Measurements from ENCODE around the gene EFCAB11. TPM values are rescaled to one million over a fixed set of nuclear protein-coding genes. Genes with fewer than 3 reads are reported as not detected.

The EFCAB11 gene
- total RNA-seq, 1 donor from 2014 or later = 9.9 TPM

GRCh38 chr14:89983375-89983774, 28.8 kb upstream of the EFCAB11 start:
- Mint-ChIP-seq H3K27ac (no peak overlapping the region), H3K4me3 (no peak overlapping the region), H3K27me3 (ENCODE audit: low read depth) (no peaks in the 10 kb centered on the region), H3K9me3 (no peaks in the 10 kb centered on the region), H3K36me3 (peaks cover 23% of the 10 kb centered on the region), H3K4me1 (no peaks in the 10 kb centered on the region)
- TF ChIP-seq CTCF (IDR thresholded peaks at IDR 0.05; ENCODE audit: unreplicated experiment) = no peak
- no peak for DNase-seq (ENCODE audit: low spot score in 2 of 2, unreplicated experiment in 2 of 2)

DNA sequence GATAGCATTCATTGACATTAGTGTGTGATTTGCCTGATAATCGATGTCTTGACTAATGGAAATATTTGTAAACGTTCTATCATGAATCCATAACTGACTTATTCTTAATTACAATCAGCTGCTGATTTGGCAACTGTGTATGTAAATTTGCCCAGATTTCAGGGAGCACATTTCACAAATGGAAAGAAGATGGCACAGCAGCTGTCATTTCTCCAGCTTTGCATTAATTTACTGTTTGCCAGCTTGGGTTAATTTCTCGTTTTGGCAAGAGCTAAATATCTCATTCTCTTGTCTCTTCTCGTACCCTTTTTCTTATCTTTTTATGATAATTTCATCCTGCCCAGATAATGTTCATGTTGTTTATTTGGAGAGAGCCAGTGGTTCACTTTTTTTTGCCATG, 24.1 kb upstream of the EFCAB11 start:
- no peaks in the 10 kb centered on the region for H3K4me1 Mint-ChIP-seq
- no peak overlapping the region for H3K27ac Mint-ChIP-seq
- H3K9me3 Mint-ChIP-seq = no peaks in the 10 kb centered on the region
- H3K27me3 Mint-ChIP-seq (ENCODE audit: low read depth) = no peaks in the 10 kb centered on the region
- no peak for DNase-seq (ENCODE audit: low spot score in 2 of 2, unreplicated experiment in 2 of 2)
- TF ChIP-seq CTCF (IDR thresholded peaks at IDR 0.05; ENCODE audit: unreplicated experiment) = no peak
- peaks cover 12% of the 10 kb centered on the region for H3K36me3 Mint-ChIP-seq
- H3K4me3 Mint-ChIP-seq = no peak overlapping the region

DNA sequence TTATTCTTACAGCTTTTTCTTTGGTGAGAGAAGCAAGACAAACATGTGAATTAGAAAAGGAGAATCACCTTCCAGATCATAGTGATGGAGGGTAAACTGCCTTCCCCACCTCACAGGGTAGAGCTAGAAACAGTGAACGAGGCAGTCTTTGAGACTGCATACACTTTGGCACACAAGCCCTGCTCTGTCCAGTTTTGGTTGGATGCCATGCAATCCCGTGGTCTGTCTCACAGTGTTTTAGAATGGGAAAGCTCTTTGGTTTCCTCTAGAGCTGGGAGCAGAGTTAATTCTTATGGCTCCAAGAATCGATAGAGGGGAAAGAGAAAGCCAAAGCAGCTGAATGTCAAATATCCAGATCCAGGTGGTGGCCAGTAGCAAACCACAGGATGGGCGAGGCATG, 23.1 kb upstream of the EFCAB11 start:
- Mint-ChIP-seq H3K9me3 (no peaks in the 10 kb centered on the region), H3K36me3 (peaks cover 12% of the 10 kb centered on the region), H3K4me3 (no peak overlapping the region), H3K27ac (no peak overlapping the region), H3K27me3 (ENCODE audit: low read depth) (no peaks in the 10 kb centered on the region), H3K4me1 (no peaks in the 10 kb centered on the region)
- no peak for DNase-seq (ENCODE audit: low spot score in 2 of 2, unreplicated experiment in 2 of 2)
- no peak for TF ChIP-seq CTCF (IDR thresholded peaks at IDR 0.05; ENCODE audit: unreplicated experiment)

DNA sequence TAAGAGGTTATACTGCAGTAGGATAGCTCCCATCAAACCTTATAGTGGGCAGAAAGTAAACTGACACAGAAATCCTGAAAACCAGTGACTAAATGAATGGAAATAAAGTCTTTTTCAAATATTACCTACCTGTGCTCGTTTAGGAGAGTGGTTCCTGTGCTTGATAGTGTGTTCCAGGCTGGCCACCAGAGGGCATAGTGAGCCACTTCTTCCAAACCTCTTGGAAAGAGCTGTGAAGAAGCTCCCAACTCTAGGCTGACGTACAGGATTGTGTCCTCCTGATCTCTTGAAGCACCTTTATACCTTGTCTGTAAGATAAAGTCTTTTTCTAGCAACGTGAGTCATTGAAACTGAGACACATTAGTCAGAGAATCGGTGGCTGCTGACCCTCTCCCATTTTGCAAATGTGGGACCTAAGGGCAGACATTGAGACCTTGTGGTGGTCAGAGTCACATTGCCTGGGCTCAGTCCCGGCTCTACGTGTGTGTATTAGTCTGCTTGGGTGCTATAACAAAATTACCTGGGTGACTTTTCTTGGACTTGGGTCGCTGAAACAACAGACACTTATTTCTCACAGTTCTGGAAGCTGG, 18.8 kb upstream of the EFCAB11 start:
- no peaks in the 10 kb centered on the region for H3K9me3 Mint-ChIP-seq
- no peaks in the 10 kb centered on the region for H3K4me1 Mint-ChIP-seq
- DNase-seq (ENCODE audit: low spot score in 2 of 2, unreplicated experiment in 2 of 2) = peak; percentile 35 to 73
- peak; percentile 84 for TF ChIP-seq CTCF (IDR thresholded peaks at IDR 0.05; ENCODE audit: unreplicated experiment)
- H3K4me3 Mint-ChIP-seq = no peak overlapping the region
- H3K36me3 Mint-ChIP-seq = peaks cover 22% of the 10 kb centered on the region
- H3K27ac Mint-ChIP-seq = no peak overlapping the region
- no peaks in the 10 kb centered on the region for H3K27me3 Mint-ChIP-seq (ENCODE audit: low read depth)

DNA sequence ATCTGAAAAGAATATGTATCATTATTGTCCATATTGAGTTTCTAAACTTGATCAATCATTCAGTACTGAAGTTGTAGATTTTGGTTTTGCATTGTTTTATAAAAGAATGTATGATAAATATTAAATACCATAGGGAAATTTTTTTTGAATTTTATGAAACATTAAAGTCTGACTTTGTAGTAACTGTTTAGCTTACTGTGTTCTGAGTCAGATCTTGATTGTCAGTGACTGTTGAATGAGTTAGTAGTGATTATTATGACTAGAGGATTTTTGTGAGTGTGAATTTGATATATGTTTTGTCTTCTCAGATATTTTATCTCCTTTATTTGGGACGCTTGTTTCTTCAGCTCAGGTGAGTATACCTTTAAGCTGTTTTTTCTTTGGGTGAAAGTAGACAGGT, 11.3 kb upstream of the EFCAB11 start:
- H3K4me3 Mint-ChIP-seq = no peak overlapping the region
- no peak overlapping the region for H3K27ac Mint-ChIP-seq
- H3K4me1 Mint-ChIP-seq = peaks cover 3% of the 10 kb centered on the region
- no peaks in the 10 kb centered on the region for H3K27me3 Mint-ChIP-seq (ENCODE audit: low read depth)
- TF ChIP-seq CTCF (IDR thresholded peaks at IDR 0.05; ENCODE audit: unreplicated experiment) = no peak
- no peak for DNase-seq (ENCODE audit: low spot score in 2 of 2, unreplicated experiment in 2 of 2)
- H3K36me3 Mint-ChIP-seq = peaks cover 25% of the 10 kb centered on the region
- H3K9me3 Mint-ChIP-seq = no peaks in the 10 kb centered on the region
